Esophagus squamous epithelium (tissue), 5 donors: ENCODE measurements around the gene SERGEF. TPM values are rescaled to one million over a fixed set of nuclear protein-coding genes. Genes with fewer than 3 reads are reported as not detected.

Experiments used
- DNase-seq: peaks from one replicate; lab custom pipeline; 2025; lab: John Stamatoyannopoulos, UW
- H3K27ac ChIP-seq, 4 donors: fragments of 200-600 bp; sonication (generic); one replicate each; pipeline ENCODE4 v1.5.1; 2016 to 2019; ENCODE audit warnings: mild to moderate bottlenecking in 1 of 4
- H3K27me3 ChIP-seq, 4 donors: fragments of 200-600 bp; sonication (generic); 1 replicate in 3 of 4; 2 replicates in 1 of 4; pipeline versions ENCODE4 v1.5.1 to v1.6.0; 2017 to 2021; ENCODE audit warnings: antibody characterized with exemption in 1 of 4
- H3K36me3 ChIP-seq, 3 donors: fragments of 200-600 bp; sonication (generic); one replicate each; pipeline ENCODE4 v1.5.1; 2016 to 2019
- H3K4me1 ChIP-seq, 3 donors: fragments of 200-600 bp; sonication (generic); one replicate each; pipeline ENCODE4 v1.5.1; 2017 to 2019
- H3K4me3 ChIP-seq, 4 donors: fragments of 200-600 bp; sonication (generic); 1 replicate in 3 of 4; 2 replicates in 1 of 4; pipeline ENCODE4 v1.5.1; 2016 to 2019; ENCODE audit warnings: mild to moderate bottlenecking in 2 of 4, moderate library complexity in 1 of 4
- H3K9me3 ChIP-seq, 3 donors: fragments of 200-600 bp; sonication (generic); one replicate each; pipeline ENCODE4 v1.5.1; 2016 to 2019
- POLR2A ChIP-seq, 4 donors: fragments of 450-650 bp; IDR thresholded peaks; one replicate each; pipeline ENCODE4 v1.6.1; 2017; ENCODE audit warnings: antibody characterized with exemption in 4 of 4, mild to moderate bottlenecking in 4 of 4, moderate library complexity in 3 of 4
- WGBS, 2 donors: methylation state at CpG; one replicate each; pipeline ENCODE4 v1.1.5; 2018; 5-methylcytosine and 5-hydroxymethylcytosine counted together
- intact Hi-C: fragments of 100-400 bp; cut with DNase I; formaldehyde crosslinking; loops from one replicate; pipeline ENCODE4 v1.15.0; 2022
- total RNA-seq, 4 donors: library from RNA; depleted of rRNA; stranded (reverse); fragments of >200 nt; gene quantifications; one replicate each; pipeline ENCODE4 v1.1.0, GENCODE V29; 2016
- TF ChIP-seq, protein P1 (sequence below), 6 experiments: fragments of 450-650 bp in 4 of 6; fragments of 200-600 bp in 2 of 6; sonication (generic) in 2 of 6; IDR thresholded peaks; one replicate each; pipeline ENCODE4 v1.5.1; 2016 to 2019; ENCODE audit warnings: antibody characterized with exemption in 6 of 6, mild to moderate bottlenecking in 4 of 6, moderate library complexity in 4 of 6
- donor health status: DM: yes; HTN: yes; CAD: no.

SERGEF gene
- total RNA-seq, 4 donors from 2014 or later = 4.2 to 35.7 (median 13.4) TPM

DNA sequence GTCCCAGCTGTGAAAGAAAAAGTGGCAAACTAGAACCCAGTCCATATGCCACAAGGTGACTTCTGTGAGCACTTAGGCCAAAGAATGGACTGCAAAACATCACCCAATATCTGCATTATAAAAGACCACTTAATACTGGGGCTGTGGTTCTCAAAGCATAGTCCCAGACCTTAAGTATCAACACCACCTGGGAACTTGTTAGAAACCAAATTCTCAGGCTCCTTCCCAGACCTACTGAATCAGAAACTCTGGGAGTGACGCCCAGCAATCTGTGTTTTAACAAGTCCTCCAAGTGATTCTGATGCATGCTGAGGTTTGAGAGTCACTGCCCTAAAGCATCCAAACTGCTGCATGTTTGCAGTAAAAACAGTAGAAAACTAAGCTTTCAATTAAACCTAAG is 81.3 kb downstream of the SERGEF start:
- intact Hi-C loops = no loop called here
- peaks cover 0 to 17% (median 0%) of the 10 kb centered on the region in 3 donors for H3K36me3 ChIP-seq
- H3K4me3 ChIP-seq = no peak overlapping the region
- no peak overlapping the region for H3K27ac ChIP-seq
- peaks cover 0 to 10% (median 0%) of the 10 kb centered on the region in 3 donors for H3K4me1 ChIP-seq
- WGBS, 2 donors = 30 to 33% methylated on average over 1 of the region's 1 CpG
- no peaks in the 10 kb centered on the region for H3K27me3 ChIP-seq
- TF ChIP-seq, protein P1, sequence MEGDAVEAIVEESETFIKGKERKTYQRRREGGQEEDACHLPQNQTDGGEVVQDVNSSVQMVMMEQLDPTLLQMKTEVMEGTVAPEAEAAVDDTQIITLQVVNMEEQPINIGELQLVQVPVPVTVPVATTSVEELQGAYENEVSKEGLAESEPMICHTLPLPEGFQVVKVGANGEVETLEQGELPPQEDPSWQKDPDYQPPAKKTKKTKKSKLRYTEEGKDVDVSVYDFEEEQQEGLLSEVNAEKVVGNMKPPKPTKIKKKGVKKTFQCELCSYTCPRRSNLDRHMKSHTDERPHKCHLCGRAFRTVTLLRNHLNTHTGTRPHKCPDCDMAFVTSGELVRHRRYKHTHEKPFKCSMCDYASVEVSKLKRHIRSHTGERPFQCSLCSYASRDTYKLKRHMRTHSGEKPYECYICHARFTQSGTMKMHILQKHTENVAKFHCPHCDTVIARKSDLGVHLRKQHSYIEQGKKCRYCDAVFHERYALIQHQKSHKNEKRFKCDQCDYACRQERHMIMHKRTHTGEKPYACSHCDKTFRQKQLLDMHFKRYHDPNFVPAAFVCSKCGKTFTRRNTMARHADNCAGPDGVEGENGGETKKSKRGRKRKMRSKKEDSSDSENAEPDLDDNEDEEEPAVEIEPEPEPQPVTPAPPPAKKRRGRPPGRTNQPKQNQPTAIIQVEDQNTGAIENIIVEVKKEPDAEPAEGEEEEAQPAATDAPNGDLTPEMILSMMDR (IDR thresholded peaks at IDR 0.05) = no peak
- no peak for TF ChIP-seq POLR2A (IDR thresholded peaks at IDR 0.05)
- no peaks in the 10 kb centered on the region for H3K9me3 ChIP-seq
- no peak for DNase-seq

DNA sequence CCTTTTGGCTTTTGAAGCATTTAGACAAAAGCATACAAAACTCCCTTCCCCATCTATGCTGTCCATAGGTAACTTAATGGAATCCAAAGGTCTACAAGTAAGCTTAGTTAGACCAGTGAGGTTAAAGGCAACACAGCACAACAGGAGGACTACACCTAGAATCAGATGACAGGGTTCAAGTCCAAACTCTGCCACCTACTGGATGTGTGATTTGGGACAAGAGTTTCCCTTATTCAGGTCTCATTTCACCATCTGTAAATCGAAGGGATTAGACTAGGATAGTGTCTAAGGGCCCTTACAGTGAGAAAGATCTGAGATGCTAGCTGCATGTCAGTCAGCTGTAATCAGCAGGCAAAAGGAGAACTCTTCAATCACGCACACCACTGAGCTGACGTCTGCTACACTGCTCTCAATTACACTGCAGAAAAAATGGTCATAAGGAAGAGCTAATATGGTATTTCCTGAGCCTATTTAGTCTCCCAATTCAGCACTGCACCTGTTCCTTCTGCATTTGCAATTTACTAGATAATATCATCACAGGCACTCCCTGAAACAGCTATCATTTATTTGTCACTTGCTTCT is 82.2 kb downstream of the SERGEF start:
- 93 to 95% methylated on average over 3 of the region's 3 CpGs for WGBS, 2 donors
- Histone ChIP-seq H3K4me3 (no peak overlapping the region), H3K27me3 (no peaks in the 10 kb centered on the region), H3K27ac (no peak overlapping the region), H3K36me3 (peaks cover 0 to 27% (median 0%) of the 10 kb centered on the region in 3 donors), H3K4me1 (peaks cover 0 to 10% (median 0%) of the 10 kb centered on the region in 3 donors), H3K9me3 (no peaks in the 10 kb centered on the region)
- intact Hi-C loops = no loop called here
- no peak for DNase-seq
- TF ChIP-seq POLR2A (IDR thresholded peaks at IDR 0.05) = no peak
- TF ChIP-seq, protein P1 (IDR thresholded peaks at IDR 0.05) = no peak

DNA sequence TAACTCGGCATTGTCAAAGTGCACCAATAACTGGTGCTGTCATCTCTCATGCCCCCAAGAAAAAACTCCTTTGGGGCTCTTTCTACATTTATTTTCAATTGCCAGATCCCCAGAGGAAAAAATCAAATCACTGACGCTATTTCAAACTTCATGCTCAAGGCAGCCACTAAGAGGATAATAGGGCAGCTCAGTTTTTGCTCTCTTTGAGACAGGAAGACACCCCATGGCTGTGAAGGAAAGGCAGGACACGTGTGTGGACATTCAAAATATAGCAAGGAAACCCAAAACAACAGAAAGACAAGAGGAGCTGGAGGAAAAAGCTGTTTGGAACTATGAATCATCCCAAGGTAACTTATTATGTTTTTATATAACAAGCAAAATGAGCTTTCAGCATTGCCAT is 83.7 kb downstream of the SERGEF start:
- Histone ChIP-seq H3K4me1 (peaks cover 0 to 10% (median 0%) of the 10 kb centered on the region in 3 donors), H3K27me3 (no peaks in the 10 kb centered on the region), H3K9me3 (no peaks in the 10 kb centered on the region), H3K36me3 (peaks cover 0 to 29% (median 0%) of the 10 kb centered on the region in 3 donors), H3K4me3 (no peak overlapping the region), H3K27ac (no peak overlapping the region)
- WGBS, 2 donors = 88 to 92% methylated on average over 3 of the region's 3 CpGs
- DNase-seq = no peak
- intact Hi-C loops = no loop called here
- no peak for TF ChIP-seq POLR2A (IDR thresholded peaks at IDR 0.05)
- TF ChIP-seq, protein P1 (IDR thresholded peaks at IDR 0.05) = no peak

DNA sequence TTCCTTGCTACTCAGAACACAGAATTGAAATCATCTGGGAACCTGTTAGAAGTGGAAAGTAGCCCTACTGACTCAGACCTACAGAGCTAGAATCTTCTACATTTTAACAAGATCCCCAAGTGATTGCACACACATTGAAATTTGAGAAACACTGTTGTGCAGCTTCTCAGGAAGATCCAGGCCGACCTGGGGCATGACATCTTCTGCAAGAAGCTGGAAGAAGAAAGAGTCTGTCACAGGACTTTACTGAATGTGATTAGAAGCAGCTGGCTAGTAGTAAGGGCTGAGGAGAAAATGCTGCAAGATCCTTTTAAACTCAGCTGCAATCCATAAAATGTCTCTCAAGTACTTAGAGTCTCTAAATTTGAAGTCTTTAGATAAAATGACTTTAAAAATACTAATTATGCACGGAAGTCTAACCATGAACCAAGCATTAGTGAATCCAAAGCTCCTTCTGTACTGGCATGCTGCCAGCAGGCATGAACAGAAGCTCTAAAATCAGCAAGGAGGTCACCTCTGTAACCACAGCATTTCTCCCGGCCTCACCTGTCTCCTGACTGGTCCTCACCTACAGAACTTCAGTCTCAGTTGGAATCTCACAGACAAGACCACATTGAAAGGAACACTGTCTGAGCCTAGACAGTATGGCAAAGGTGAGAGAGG is 85.0 kb downstream of the SERGEF start:
- H3K9me3 ChIP-seq = no peaks in the 10 kb centered on the region
- TF ChIP-seq, protein P1 (IDR thresholded peaks at IDR 0.05) = no peak
- TF ChIP-seq POLR2A (IDR thresholded peaks at IDR 0.05) = no peak
- 53 to 66% methylated on average over 3 of the region's 3 CpGs for WGBS, 2 donors
- no peak for DNase-seq
- peaks cover 0 to 19% (median 0%) of the 10 kb centered on the region in 3 donors for H3K4me1 ChIP-seq
- intact Hi-C loops = no loop called here
- H3K36me3 ChIP-seq = peaks cover 0 to 34% (median 0%) of the 10 kb centered on the region in 3 donors
- no peaks in the 10 kb centered on the region for H3K27me3 ChIP-seq
- H3K27ac ChIP-seq = no peak overlapping the region
- H3K4me3 ChIP-seq = no peak overlapping the region

DNA sequence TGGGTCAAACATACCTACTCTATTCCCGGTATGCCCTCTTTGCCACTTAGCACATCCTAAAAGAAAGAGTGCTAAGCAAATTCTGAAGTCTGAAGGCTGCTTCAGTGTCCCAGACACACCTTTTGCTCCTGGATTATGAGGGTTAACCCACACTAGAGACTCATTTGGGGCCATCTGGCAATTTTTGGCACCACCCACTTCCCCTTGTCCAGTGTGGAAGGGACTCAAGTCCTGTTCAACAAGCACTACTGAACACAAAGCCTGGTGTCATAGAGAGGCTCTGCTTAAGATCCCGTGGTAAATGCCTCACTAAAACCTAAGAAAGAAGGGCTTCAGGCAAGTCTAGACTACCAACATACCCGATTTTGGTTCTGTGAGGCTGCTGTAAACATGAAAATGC is 85.8 kb downstream of the SERGEF start:
- no peak for DNase-seq
- Histone ChIP-seq H3K36me3 (peaks cover 0 to 32% (median 0%) of the 10 kb centered on the region in 3 donors), H3K4me3 (no peak overlapping the region), H3K27ac (peak overlapping the region in 1 of 4 donors; percentile 23), H3K27me3 (no peaks in the 10 kb centered on the region), H3K9me3 (no peaks in the 10 kb centered on the region), H3K4me1 (peaks cover 0 to 22% (median 0%) of the 10 kb centered on the region in 3 donors)
- intact Hi-C loops = no loop called here
- TF ChIP-seq, protein P1 (IDR thresholded peaks at IDR 0.05) = no peak
- TF ChIP-seq POLR2A (IDR thresholded peaks at IDR 0.05) = no peak
- WGBS, 2 donors = 90 to 97% methylated on average over 3 of the region's 3 CpGs
